Endothelial cell of umbilical vein (primary cell): Measurements from ENCODE around the gene RSRC1. TPM values are rescaled to one million over a fixed set of nuclear protein-coding genes. Genes with fewer than 3 reads are reported as not detected.

ENCODE experiments used
- BruUV-seq: library from RNA; stranded (reverse); fragments of 400-500 nt; replicated peaks from 2 replicates; lab custom pipeline; 2021; lab: Mats Ljungman, UMichigan
- CTCF ChIA-PET: fragments of 300-600, 350-600 bp; sonication (Branson Sonifier 250); formaldehyde crosslinking; loops from one replicate; lab custom pipeline; 2021; ENCODE audit warnings: antibody characterized with exemption, inconsistent platforms; lab: Charles Lee
- POLR2A ChIA-PET: fragments of 300-600, 350-600 bp; sonication (Branson Sonifier 250); formaldehyde crosslinking; loops from one replicate; lab custom pipeline; 2021; ENCODE audit warnings: antibody characterized with exemption, inconsistent platforms; lab: Charles Lee
- DNase-seq: peaks from one replicate; pipeline ENCODE4 v3.0.0-alpha.2; 2011; ENCODE audit warnings: low read depth, low spot score
- FAIRE-seq: peaks from 2 replicates; lab custom pipeline; 2011; peaks lifted over from hg19 to GRCh38; lab: Jason Lieb, UNC
- H2AFZ ChIP-seq: 2 replicates; pipeline ENCODE4 v1.6.0; 2012; ENCODE audit warnings: low read depth, low read length, control low read depth, inconsistent platforms
- H3K27ac ChIP-seq: 2 replicates; pipeline ENCODE4 v1.5.1; 2011; ENCODE audit warnings: low read depth, mild to moderate bottlenecking, control low read depth, low read length, moderate library complexity; ENCODE audit not compliant: insufficient read depth
- H3K27me3 ChIP-seq, 2 experiments: 2 replicates each; pipeline versions ENCODE4 v1.6.0 to v1.6.1; 2011; ENCODE audit warnings: low read length in 2 of 2, mixed read lengths in 1 of 2; ENCODE audit not compliant: control insufficient read depth in 2 of 2, insufficient read depth in 2 of 2
- H3K36me3 ChIP-seq, 2 experiments: 2 replicates in 1 of 2; 3 replicates in 1 of 2; pipeline ENCODE4 v1.5.1; 2011; ENCODE audit warnings: low read length in 2 of 2, mild to moderate bottlenecking in 1 of 2, moderate library complexity in 1 of 2; ENCODE audit not compliant: control insufficient read depth in 2 of 2, insufficient read depth in 2 of 2; ENCODE audit errors: extremely low read depth in 1 of 2
- H3K4me1 ChIP-seq: 3 replicates; pipeline ENCODE4 v1.5.1; 2011; ENCODE audit warnings: mild to moderate bottlenecking, low read length; ENCODE audit not compliant: control insufficient read depth, insufficient read depth; ENCODE audit errors: extremely low read depth
- H3K4me2 ChIP-seq: 2 replicates; pipeline ENCODE4 v1.6.1; 2011; ENCODE audit warnings: low read length, control low read depth, mixed read lengths; ENCODE audit not compliant: insufficient read depth
- H3K4me3 ChIP-seq, 3 experiments: fragments of 200-600 bp in 1 of 3; sonication (generic), shearing (Covaris generic) in 1 of 3; replicated peaks in 1 of 3; 2 replicates each; pipeline ENCODE4 v1.5.1; 2011 to 2016; ENCODE audit warnings: control low read depth in 3 of 3, low read length in 3 of 3, mild to moderate bottlenecking in 2 of 3, inconsistent platforms in 1 of 3, low read depth in 1 of 3, moderate library complexity in 1 of 3; ENCODE audit not compliant: insufficient read depth in 1 of 3
- H3K79me2 ChIP-seq: 2 replicates; pipeline ENCODE4 v1.6.0; 2012; ENCODE audit warnings: low read length, inconsistent platforms; ENCODE audit not compliant: control insufficient read depth, insufficient read depth
- H3K9ac ChIP-seq: replicated peaks from 2 replicates; pipeline ENCODE3; 2011; ENCODE audit warnings: low read length, control low read depth; ENCODE audit not compliant: insufficient read depth; ENCODE audit errors: extremely low read depth
- H3K9me1 ChIP-seq: replicated peaks from 3 replicates; pipeline ENCODE4 v1.6.0; 2011; ENCODE audit warnings: mild to moderate bottlenecking, low read length; ENCODE audit not compliant: control insufficient read depth, insufficient read depth; ENCODE audit errors: extremely low read depth
- H3K9me3 ChIP-seq: replicated peaks from 2 replicates; pipeline ENCODE4 v1.5.1; 2012; ENCODE audit warnings: low read length, inconsistent platforms; ENCODE audit not compliant: control insufficient read depth, insufficient read depth
- H4K20me1 ChIP-seq: replicated peaks from 2 replicates; pipeline ENCODE3; 2011; ENCODE audit warnings: mild to moderate bottlenecking, low read length; ENCODE audit not compliant: control insufficient read depth, insufficient read depth; ENCODE audit errors: extremely low read depth
- CTCF ChIP-seq, 2 donors: IDR thresholded peaks; 1 replicate in 1 of 2; 2 replicates in 1 of 2; pipeline ENCODE4 v1.5.1; 2011; ENCODE audit warnings: low read length in 2 of 2, mild to moderate bottlenecking in 2 of 2, moderate library complexity in 2 of 2, control low read depth in 1 of 2, inconsistent platforms in 1 of 2, low read depth in 1 of 2; ENCODE audit not compliant: insufficient read depth in 1 of 2; ENCODE audit errors: extremely low read depth in 1 of 2
- EZH2 ChIP-seq: IDR thresholded peaks from 2 replicates; pipeline ENCODE4 v1.6.1; 2012; ENCODE audit warnings: borderline replicate concordance, low read depth, mild to moderate bottlenecking, moderate library complexity, low read length, inconsistent platforms; ENCODE audit not compliant: severe bottlenecking
- FOS ChIP-seq: IDR thresholded peaks from 2 replicates; pipeline ENCODE4 v1.6.1; 2011; ENCODE audit warnings: mild to moderate bottlenecking, low read length, moderate library complexity, borderline replicate concordance; ENCODE audit not compliant: insufficient read depth
- GATA2 ChIP-seq: IDR thresholded peaks from 2 replicates; pipeline ENCODE4 v1.7.0; 2011; ENCODE audit warnings: low read depth, mild to moderate bottlenecking, moderate library complexity, mixed read lengths, low read length; ENCODE audit not compliant: insufficient read length, insufficient read depth
- JUN ChIP-seq: IDR thresholded peaks from 2 replicates; pipeline ENCODE4 v1.6.1; 2011; ENCODE audit warnings: borderline replicate concordance, low read depth; ENCODE audit not compliant: insufficient read length, insufficient read depth
- MYC ChIP-seq: IDR thresholded peaks from one replicate; pipeline ENCODE4 v1.6.1; 2011; ENCODE audit warnings: mild to moderate bottlenecking, low read depth, low read length
- POLR2A ChIP-seq: IDR thresholded peaks from 2 replicates; pipeline ENCODE4 v1.6.1; 2012; ENCODE audit warnings: low read depth, mild to moderate bottlenecking, control low read depth, low read length
- POLR2AphosphoS5 ChIP-seq: IDR thresholded peaks from 2 replicates; pipeline ENCODE4 v1.6.1; 2012; ENCODE audit warnings: low read depth, mild to moderate bottlenecking, control low read depth, low read length, moderate library complexity; ENCODE audit not compliant: insufficient read depth
- dilution Hi-C: fragments of 300-500 bp; cut with MboI; formaldehyde crosslinking; loops from one replicate; pipeline ENCODE4 v1.15.0; 2019; ENCODE audit warnings: low sequenced_read_pairs; ENCODE audit not compliant: extremely low pct_ligation_motif_present
- intact Hi-C: fragments of 100-400 bp; cut with micrococcal nuclease; formaldehyde crosslinking; loops from one replicate; pipeline ENCODE4 v1.10.0; 2022
- polyA plus RNA-seq, 4 experiments: library from polyadenylated mRNA; depleted of rRNA in 3 of 4; stranded (reverse) in 3 of 4; unstranded in 1 of 4; fragments of >200 nt; gene quantifications; 2 replicates each; pipeline versions ENCODE4 v1.2.1 to v1.2.3, GENCODE V29; 2011 to 2012; ENCODE audit warnings: missing spikeins in 1 of 4
- total RNA-seq: library from RNA; stranded (reverse); gene quantifications from 2 replicates; pipeline ENCODE4 v1.2.3, GENCODE V29; 2021
- TF ChIP-seq, protein P1 (sequence below): IDR thresholded peaks from 2 replicates; pipeline ENCODE4 v1.6.1; 2011; ENCODE audit not compliant: insufficient read depth, insufficient read length

Gene RSRC1
- total and polyA plus RNA-seq, 2 donors (not counting 3 experiments of a cell fraction or from before 2014, with no cell fraction given): 1.8 to 25.4 TPM

GRCh38 chr3:158159714-158160113 lies 49.8 kb downstream of the RSRC1 start:
- Histone ChIP-seq H3K4me3 (no peak overlapping the region), H4K20me1 (no peaks in the 10 kb centered on the region), H3K36me3 (no peaks in the 10 kb centered on the region), H3K27ac (no peak overlapping the region), H2AFZ (no peak overlapping the region), H3K27me3 (no peaks in the 10 kb centered on the region), H3K9me1 (no peaks in the 10 kb centered on the region), H3K9ac (no peak overlapping the region), H3K4me2 (no peak overlapping the region), H3K9me3 (no peaks in the 10 kb centered on the region), H3K4me1 (no peaks in the 10 kb centered on the region), H3K79me2 (no peaks in the 10 kb centered on the region)
- TF ChIP-seq MYC (no peak), POLR2A (no peak), JUN (no peak), POLR2AphosphoS5 (no peak), GATA2 (no peak), EZH2 (no peak), CTCF (IDR thresholded peaks at IDR 0.05; ENCODE audit: extremely low read depth in 1 of 2, insufficient read depth in 1 of 2, low read depth in 1 of 2, low read length in 2 of 2) (no peak), FOS (no peak)
- TF ChIP-seq, protein P1, sequence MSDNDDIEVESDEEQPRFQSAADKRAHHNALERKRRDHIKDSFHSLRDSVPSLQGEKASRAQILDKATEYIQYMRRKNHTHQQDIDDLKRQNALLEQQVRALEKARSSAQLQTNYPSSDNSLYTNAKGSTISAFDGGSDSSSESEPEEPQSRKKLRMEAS: no peak
- CTCF ChIA-PET: interaction anchor here (0.5 to 2.1 kb wide), 3 partner anchors 11 to 891 kb away, joined by 3 to 4 read pairs (median 4); no protein-coding TSS in a partner anchor
- no peak for DNase-seq
- FAIRE-seq: no peak
- dilution Hi-C loops (no loop called here), intact Hi-C loops (no loop called here)
- POLR2A ChIA-PET: no interaction called here
- BruUV-seq: no TSS peak
